Measurements from ENCODE around the gene ANKRD39.

DNA sequence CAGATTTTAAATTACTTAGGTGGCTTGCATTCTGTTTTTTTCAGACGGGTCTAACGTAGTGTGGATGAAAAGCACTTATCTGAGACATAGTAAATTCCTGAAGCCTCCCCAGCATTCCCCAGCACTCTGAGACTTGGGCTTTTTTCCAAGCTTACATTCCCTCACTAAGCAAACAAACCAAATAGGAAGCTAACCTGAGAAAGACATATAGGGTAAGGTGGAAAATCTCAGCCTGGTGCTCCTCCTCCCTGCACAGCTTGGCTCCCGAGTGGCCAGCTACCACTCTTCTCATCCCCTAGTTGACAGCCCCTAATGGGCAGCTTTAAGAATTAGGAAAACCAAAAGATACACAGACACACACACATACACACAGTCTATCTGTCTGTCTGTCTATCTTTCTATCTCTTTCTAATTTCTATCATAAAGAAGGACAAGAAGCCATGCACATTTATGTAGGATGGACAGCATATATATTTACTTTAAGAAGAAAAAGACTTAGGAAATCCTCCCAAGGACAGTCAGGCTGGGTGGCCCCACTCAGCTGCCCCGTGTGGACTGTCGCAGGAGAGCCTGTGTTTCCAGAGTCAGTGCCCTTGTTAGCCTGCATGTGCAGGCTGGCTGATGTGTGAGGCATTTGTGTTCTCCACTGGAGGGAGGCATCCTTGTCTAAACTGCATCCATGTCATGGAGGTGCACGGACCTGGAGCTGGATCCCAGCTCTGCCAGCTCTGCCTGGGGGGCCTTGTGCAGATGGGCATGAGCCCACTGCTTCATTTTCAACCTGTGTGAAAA, 33.5 kb downstream of the ANKRD39 start:
- TF ChIP-seq, protein P1, sequence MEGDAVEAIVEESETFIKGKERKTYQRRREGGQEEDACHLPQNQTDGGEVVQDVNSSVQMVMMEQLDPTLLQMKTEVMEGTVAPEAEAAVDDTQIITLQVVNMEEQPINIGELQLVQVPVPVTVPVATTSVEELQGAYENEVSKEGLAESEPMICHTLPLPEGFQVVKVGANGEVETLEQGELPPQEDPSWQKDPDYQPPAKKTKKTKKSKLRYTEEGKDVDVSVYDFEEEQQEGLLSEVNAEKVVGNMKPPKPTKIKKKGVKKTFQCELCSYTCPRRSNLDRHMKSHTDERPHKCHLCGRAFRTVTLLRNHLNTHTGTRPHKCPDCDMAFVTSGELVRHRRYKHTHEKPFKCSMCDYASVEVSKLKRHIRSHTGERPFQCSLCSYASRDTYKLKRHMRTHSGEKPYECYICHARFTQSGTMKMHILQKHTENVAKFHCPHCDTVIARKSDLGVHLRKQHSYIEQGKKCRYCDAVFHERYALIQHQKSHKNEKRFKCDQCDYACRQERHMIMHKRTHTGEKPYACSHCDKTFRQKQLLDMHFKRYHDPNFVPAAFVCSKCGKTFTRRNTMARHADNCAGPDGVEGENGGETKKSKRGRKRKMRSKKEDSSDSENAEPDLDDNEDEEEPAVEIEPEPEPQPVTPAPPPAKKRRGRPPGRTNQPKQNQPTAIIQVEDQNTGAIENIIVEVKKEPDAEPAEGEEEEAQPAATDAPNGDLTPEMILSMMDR (IDR thresholded peaks at IDR 0.05): no peak
- no peak for TF ChIP-seq POLR2A (IDR thresholded peaks at IDR 0.05)

Data from testis (tissue), 2 donors.